Uterus (tissue), 2 donors: ENCODE data around the gene MAML1.

Source experiments
- CTCF ChIP-seq, 4 experiments: fragments of 200-600 bp in 2 of 4; fragments of 450-650 bp in 2 of 4; sonication (generic) in 2 of 4; IDR thresholded peaks; one replicate each; pipeline ENCODE4 v1.5.1; 2016 to 2019; ENCODE audit warnings: antibody characterized with exemption in 4 of 4, mild to moderate bottlenecking in 2 of 4, moderate library complexity in 1 of 4
- POLR2A ChIP-seq, 2 donors: fragments of 450-650 bp; IDR thresholded peaks; one replicate each; pipeline ENCODE4 v1.6.1; 2016; ENCODE audit warnings: antibody characterized with exemption in 2 of 2, mild to moderate bottlenecking in 1 of 2, moderate library complexity in 1 of 2

- TF ChIP-seq CTCF (IDR thresholded peaks at IDR 0.05), result no peak
- TF ChIP-seq POLR2A (IDR thresholded peaks at IDR 0.05), result no peak
Observed at GRCh38 chr5:179802950-179803562, 70.4 kb downstream of the MAML1 start.
